ENCODE results near the gene CNTRL.

Gene CNTRL

DNA sequence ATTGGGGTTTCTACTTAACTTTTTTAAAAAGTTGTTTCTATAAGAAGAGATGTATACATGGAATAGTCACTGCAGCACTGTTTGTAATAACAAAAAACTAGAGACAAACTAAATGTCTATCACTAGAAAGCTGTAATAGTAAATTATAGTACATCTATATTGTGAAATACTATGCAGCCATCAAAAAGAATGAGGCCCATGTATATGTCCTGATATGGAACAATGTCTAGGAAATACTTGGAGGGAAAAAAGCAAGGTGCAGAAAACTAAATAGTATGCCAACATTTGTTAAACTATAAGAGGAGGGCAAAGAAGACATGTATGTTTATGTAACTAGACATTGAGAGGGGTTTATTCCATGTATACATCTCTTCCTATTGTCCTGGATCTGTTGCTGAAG, 129.9 kb downstream of the CNTRL start:
- TF ChIP-seq SIN3A (IDR thresholded peaks at IDR 0.05; ENCODE audit: borderline replicate concordance, insufficient read depth, low read length) (no peak), TAF1 (IDR thresholded peaks at IDR 0.05; ENCODE audit: borderline replicate concordance, insufficient read depth, low read length) (no peak), FOXP2 (optimal IDR thresholded peaks at IDR 0.05; ENCODE audit: borderline replicate concordance, extremely low read depth, extremely low read length, insufficient read depth) (no peak), POLR2AphosphoS5 (IDR thresholded peaks at IDR 0.05; ENCODE audit: low read depth, low read length) (no peak), REST (IDR thresholded peaks at IDR 0.05; ENCODE audit: insufficient read depth in 1 of 2, low read depth in 2 of 2, low read length in 2 of 2) (no peak)

DNA sequence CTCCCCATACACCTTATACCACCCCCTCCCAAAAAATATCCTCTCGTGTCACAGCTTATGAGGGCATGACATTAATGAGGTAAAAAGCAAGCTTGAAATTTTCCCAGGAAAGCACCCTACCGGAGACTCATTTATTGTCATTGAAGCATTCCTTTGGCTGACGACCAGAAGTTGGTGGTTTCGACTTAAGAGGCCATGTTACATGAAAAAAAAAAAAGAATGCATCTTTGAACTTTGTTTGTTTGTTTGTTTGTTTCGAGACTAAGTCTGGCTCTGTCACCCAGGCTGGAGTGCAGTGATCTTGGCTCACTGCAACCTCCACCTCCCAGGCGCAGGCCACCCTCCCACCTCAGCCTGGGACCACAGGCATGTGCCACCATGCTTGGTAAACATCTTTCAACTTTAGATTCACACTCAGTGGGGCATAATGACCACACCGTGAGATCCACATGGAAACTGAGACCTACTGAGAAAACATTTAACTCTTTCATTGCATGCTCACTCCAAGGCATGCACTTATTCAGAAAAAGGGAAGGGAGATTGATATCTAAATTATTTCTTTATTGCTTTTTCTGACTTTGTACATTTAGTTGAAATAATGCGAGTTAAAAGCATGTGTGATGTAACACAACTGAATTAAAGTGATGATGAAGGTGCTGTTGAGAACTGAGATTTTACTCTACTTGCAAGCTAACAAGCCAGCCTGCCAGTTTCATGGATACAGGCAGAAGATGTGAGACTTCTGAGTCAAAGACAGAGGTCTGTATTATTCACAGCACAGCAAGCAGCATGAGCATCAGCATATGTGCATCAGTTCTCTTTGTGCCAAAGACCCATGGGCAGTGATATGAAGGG, 132.0 kb downstream of the CNTRL start:
- TF ChIP-seq FOXP2 (optimal IDR thresholded peaks at IDR 0.05; ENCODE audit: borderline replicate concordance, extremely low read depth, extremely low read length, insufficient read depth) = no peak

DNA sequence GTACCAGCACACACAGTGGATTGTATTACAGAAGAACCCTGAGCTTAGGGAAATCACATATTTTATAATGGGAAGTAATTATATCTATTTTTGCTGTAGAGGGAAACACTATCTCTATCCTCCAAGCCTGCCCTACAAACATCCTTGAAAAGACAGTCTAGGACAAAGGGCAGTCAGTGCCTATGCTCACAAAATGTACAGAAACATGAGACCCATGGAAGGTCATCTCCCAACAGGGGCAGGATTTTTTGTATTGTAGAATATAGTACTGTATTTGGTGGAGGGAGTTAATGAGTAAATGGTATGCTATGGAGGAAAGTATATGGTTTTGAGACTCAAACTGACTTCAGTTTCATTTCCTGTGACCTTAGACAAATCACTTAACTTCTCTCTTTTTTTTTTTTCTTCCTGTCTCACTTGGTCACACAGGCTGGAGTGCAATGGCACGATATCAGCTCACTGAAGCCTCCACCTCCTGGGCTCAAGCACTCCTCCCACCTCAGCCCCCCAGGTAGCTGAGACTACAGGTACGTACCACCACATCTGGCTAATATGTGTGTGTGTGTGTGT, 132.7 kb downstream of the CNTRL start:
- no peak for TF ChIP-seq REST (IDR thresholded peaks at IDR 0.05; ENCODE audit: insufficient read depth in 1 of 2, low read depth in 2 of 2, low read length in 2 of 2)

- TF ChIP-seq TAF1 (IDR thresholded peaks at IDR 0.05; ENCODE audit: borderline replicate concordance, insufficient read depth, low read length) = no peak
- no peak for TF ChIP-seq REST (IDR thresholded peaks at IDR 0.05; ENCODE audit: insufficient read depth in 1 of 2, low read depth in 2 of 2, low read length in 2 of 2)
- no peak for TF ChIP-seq POLR2AphosphoS5 (IDR thresholded peaks at IDR 0.05; ENCODE audit: low read depth, low read length)
- no peak for TF ChIP-seq SIN3A (IDR thresholded peaks at IDR 0.05; ENCODE audit: borderline replicate concordance, insufficient read depth, low read length)
- TF ChIP-seq FOXP2 (optimal IDR thresholded peaks at IDR 0.05; ENCODE audit: borderline replicate concordance, extremely low read depth, extremely low read length, insufficient read depth) = no peak
Measured at GRCh38 chr9:121210536-121210935, 135.8 kb downstream of the CNTRL start.

DNA sequence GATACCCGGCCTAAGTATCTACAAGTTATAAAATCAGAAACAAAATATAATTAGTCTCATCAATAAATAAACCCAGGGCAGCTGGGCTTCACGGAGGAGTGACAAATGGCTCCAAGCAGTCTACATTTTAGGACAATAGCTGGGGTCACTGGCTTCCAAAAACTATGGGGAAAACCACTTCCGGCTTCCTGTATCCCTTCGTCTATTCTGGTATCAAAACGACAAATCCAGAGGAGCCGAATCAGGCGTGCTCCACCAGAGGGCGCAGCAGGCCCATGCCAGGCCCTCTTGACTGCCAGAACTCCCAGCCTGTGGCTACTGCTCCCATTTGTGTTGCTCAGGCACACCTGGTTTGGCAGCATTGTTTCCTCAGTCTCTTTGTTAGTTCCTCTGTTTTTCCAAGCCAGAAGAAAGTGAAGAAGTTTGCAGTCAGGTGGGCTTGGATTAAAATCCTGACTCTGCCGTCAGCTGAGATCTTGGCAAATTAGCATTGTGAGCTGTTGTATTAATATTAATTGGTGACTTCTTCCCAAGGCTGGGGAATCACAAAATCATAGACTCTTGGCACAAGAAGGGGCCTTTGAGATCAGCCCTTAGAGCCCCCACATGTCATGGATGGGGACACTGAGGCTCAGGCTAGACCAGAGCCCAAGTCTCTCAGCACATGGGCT, 138.5 kb downstream of the CNTRL start:
- TF ChIP-seq REST (IDR thresholded peaks at IDR 0.05; ENCODE audit: insufficient read depth in 1 of 2, low read depth in 2 of 2, low read length in 2 of 2) (no peak), FOXP2 (optimal IDR thresholded peaks at IDR 0.05; ENCODE audit: borderline replicate concordance, extremely low read depth, extremely low read length, insufficient read depth) (peak; percentile 63)
